HG02798 (cell line): ENCODE data around the gene AP2S1.
"Not testable (repeated sequence)": the region's sequence is repeated elsewhere in the genome, so short reads cannot be mapped to it uniquely, and the experiment has no call there.

Experiments used
- ATAC-seq: cut with Tn5 transposase; IDR thresholded peaks from one replicate; pipeline ENCODE4 v1.9.1; 2021; ENCODE audit warnings: mild to moderate bottlenecking; ENCODE audit not compliant: unreplicated experiment, poor library complexity

Gene AP2S1

DNA sequence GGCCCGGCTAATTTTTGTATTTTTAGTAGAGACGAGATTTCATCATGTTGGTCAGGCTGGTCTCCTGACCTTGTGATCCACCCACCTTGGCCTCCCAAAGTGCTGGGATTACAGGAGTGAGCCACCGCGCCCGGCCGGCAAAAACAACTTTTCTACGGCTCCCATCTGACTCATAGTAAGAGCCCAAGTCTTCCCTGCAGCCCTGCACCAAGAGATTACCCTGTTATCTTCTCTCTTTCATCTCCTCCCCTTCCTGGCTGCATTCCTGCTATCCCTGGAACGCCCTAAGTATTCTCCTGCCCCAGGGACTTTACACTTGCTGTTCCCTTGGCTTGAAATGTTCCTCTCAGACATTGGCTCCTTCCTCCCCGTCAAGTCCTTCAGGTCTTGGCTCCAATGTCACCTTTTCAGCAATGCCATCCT lies 6.6 kb downstream of the AP2S1 start:
- ATAC-seq: no peak

DNA sequence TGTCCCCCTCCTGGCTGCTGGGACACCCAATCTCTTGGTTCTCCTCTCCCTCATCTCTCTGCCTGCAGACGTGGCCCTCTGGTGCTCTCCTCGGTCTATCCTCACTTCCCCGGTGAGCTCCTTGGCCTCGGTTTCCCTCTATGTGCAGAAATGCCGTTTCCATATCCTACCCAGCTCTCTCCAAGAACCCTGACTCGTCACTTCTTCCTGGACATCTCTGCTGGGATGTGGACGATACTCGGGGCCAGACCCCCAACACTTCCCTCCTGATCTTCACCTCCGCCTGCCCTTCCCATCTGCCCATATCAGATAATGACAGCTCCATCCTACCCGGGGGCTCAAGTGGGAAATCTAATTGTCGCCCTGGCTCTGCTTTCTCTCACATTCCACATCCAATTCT lies 7.9 kb downstream of the AP2S1 start:
- ATAC-seq: no peak

DNA sequence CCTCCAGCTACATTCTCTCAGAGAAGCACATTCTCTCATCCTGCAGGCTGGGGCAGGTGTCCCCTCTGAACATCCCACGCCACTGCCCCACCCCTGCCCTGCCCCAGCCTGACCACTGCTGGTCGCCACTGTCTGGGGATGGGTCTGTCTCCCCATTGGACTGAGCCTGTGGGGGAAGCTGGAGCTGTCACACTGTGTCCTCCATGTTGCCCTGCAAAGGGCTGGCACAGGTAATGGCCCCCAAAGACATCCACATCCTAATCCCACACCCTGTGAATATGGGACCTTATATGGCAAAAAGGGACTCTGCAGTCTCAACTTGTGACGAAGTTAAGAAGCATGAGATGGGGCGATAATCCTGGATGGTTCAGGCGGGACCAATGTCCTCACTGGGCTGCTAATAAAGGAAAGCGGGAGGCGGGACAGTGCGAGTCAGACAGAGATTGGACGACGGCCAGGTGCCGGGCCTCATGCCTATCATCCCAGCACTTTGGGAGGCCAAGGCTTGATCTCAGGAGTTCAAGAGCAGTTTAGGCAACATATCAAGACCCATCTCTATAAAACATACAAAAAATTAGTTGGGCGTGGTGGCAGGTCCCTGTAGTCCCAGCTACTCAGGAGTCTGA lies 9.1 kb downstream of the AP2S1 start:
- ATAC-seq: no peak

DNA sequence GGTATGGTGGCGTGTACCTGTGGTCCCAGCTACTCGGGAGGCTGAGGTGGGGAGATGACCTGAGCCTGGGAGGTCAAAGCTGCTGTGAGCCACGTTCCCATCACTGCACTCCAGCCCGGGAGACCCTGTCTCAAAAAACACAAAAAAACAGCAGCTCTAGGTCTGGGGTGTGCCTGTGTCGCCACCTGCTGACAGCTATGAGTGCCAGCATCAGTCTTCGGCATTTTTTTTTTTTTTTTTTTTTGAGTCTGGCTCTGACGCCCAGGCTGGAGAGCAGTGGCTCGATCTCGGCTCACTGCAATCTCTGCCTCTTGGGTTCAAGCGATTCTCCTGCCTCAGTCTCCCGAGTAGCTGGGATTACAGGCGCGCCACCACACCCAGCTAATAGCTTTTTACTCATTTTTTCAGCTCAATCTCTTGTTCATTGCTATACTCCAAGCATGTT lies 10.1 kb downstream of the AP2S1 start:
- no peak for ATAC-seq

DNA sequence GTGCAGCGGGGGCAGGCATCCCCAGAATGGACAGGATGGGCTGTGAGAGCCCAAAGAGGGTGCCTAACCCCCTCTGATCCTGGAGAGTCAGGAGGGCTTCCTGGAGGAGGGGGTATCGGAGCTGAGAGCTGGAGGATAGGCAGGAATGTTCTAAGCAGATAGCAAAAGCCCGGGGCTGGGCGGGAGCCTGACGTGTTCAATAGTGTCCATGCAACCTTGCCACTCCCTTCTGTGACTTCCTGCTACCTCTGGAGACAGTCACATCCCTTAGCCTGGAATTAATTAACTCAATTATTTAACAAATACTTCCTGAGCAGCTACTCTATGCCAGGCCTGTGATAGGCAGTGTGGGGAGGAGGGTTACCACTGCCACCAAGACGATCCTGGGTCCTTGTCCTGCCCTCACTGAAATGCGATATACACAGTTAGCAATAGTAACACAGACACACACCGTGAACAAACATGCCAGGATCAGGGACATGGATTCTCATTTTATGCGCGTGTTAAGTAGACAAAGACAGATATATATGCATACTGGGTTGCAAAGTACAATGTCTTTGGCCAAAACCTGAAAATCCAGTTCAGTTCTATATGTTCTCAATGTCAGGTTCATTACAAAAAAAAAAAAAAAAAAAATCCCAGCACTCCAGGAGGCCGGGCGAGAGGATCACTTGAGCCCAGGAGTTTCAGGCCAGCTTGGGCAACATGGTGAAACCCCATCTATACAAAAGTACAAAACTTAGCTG lies 10.7 kb downstream of the AP2S1 start:
- ATAC-seq: no peak

DNA sequence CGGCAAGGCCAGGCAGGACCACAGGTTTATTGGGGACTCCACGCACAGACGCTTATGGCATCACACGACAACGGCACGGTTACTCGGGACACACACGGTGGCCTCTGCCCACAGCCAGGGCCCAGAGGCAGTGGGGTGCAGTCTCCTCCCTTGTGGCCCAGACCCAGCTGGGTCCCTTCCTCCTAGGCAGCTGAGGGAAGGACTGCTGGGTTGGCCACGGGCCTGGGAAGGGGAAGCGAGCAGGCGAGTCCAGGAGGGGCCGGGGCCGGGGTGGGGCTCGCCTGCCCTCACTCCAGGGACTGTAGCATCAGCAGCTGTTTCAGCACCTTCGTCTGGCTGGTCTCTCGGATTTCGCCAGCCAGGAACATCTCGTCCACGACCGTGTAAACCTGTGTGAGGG lies 12.5 kb downstream of the AP2S1 start:
- ATAC-seq: no peak

DNA sequence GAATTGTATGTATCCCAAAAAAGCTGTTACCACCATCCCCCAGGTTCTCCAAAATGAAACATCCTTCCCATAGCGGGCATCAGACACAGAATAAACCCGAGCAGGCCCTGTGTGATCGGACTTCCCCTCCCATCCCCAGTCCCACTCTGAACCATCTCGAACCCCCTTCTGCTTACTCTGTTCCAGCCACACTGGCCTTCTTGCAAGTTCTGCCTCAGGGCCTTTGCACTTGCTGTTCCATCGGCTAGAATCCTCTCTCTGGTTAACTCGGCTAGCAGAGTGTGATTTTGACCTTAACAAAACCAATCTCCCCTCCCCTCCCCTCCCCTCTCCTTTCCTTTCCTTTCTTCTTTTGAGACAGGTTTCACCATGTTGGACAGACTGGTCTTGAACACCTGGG lies 15.7 kb downstream of the AP2S1 start:
- ATAC-seq: no peak

DNA sequence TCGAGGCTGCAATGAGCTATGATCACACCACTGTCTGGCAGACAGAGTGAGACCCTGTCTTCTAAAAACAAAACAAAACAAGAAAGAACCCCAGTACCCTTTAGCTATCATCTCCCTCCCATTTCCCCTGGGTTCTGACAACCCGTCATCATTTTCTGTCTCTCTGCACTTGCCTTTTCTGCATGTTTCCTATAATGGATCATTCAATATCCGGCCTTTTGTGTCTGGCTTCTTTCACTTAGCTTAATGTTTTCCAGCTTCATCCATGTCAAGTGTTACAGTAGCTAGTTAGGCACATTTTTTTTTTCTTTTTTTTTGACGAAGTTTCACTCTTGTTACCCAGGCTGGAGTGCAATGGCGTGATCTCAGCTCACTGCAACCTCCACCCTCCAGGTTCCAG lies 16.5 kb downstream of the AP2S1 start:
- ATAC-seq: no peak

DNA sequence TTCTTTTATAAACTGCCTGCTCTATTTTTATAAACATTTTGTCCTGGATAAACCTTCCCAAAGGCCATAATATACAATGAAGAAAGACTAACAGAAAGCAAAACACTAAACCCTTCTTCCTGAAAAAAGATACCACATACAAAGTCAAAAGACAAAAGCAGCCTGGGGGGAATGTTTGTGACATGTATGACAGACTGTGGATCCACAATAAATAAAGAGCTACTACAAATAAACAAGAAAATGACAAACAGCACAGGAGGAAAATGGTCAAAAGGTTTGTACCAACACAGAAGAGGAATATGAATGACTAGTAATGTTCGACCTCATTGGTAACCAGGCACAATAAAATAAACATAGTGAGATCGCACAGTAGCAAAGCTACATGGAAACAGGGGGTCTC lies 19.8 kb downstream of the AP2S1 start:
- ATAC-seq: no peak

DNA sequence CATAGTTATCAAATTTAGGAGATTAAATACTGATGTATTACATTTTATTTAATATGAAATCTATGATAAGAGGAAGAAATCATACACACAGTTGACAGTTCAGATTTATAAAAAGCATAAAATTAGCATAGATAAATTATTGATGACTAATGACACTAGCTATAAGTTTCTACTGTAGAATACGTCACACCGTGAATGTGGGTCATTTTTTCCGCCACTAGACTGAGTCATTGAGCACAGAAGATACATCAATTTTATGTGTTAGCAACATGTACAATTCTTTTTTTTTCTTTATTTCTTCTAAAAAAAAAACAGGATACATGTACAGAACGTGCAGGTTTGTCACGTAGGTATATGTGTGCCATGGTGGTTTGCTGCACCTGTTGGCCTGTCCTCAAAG lies 22.2 kb downstream of the AP2S1 start:
- ATAC-seq: no peak

DNA sequence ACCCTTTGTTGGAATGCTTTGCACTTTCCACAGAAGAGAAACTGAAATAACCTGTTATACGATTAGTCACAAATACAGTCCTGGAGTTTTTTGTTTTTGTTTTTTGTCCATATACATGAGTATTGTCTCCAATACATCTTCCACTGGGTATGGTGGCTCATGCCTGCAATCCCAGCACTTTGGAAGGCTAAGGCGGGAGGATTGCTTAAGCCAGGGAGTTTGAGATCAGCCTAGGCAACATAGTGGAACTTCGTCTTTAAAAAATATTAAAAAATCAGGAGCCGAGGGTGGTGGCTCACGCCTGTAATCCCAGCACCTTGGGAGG lies 25.0 kb downstream of the AP2S1 start:
- no peak for ATAC-seq

DNA sequence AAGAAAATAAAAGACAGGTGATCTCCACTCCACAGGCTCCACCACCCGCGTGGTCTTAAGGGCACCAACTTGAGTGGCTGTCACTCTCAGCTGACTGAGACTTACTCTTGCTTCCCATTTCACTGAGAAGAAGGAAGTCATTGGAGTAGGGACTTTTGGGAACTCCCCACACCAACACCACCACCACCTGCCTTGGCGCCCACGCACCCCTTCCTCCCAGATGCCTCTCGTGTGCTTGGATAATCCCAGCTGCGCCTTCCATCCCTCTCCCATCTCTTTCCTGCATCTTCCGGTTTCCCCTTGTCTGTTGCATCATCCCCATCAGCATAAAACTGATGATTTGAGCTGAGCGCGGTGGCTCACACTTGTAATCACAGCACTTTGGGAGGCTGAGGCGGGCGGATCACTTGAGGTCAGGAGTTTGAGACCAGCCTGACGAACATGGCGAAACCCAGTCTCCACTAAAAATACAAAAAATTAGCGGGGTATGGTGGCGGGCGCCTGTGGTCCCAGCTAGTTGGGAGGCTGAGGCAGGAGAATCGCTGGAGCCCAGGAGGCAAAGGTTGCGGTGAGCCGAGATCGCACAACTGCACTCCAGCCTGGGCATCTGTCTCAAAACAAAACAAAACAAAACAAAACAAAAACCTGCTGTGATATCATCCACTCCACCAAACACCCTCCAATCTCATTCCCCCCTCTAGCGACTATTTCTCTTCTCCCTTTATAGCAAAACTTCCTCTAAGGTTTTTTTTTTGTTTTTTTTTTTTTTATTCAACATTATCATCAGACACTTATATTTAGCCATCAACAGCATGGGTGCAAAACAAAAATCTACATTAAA lies 25.5 kb downstream of the AP2S1 start:
- no peak for ATAC-seq

DNA sequence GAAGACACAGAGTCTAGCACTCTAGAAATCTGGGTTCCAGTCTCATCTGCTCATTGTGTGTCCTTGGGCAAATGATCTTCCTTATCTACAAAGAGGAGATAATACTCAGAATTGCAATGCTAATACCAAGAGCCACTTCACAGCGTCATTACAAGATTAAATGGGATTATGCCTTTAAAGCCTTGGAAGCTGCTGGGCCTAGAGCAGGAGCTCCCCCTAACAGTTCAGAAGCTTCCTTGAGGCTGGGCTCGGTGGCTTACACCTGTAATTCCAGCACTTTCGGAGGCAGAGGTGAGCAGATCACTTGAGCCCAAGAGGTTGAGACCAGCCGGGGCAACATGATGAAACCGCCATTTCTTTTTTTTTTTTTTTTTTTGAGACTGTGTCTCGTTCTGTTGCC lies 27.6 kb downstream of the AP2S1 start:
- ATAC-seq: no peak

DNA sequence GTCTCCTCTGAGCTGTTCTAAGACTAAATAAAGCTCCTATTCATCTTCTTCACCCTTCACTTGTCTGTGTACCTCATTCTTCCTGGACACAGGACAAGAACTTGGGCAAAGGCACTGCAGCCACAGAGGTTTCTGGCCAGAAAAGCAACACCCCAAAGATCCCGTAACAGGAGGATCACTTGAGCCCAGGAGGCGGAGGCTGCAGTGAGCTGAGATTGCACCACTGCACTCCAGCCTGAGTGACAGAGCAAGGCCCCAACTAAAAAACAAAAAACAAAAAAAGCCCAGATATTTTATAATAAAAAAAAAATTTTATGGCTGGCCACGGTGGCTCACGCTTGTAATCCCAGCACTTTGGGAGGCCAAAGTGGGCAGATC lies 28.2 kb downstream of the AP2S1 start:
- ATAC-seq: not testable (repeated sequence)

DNA sequence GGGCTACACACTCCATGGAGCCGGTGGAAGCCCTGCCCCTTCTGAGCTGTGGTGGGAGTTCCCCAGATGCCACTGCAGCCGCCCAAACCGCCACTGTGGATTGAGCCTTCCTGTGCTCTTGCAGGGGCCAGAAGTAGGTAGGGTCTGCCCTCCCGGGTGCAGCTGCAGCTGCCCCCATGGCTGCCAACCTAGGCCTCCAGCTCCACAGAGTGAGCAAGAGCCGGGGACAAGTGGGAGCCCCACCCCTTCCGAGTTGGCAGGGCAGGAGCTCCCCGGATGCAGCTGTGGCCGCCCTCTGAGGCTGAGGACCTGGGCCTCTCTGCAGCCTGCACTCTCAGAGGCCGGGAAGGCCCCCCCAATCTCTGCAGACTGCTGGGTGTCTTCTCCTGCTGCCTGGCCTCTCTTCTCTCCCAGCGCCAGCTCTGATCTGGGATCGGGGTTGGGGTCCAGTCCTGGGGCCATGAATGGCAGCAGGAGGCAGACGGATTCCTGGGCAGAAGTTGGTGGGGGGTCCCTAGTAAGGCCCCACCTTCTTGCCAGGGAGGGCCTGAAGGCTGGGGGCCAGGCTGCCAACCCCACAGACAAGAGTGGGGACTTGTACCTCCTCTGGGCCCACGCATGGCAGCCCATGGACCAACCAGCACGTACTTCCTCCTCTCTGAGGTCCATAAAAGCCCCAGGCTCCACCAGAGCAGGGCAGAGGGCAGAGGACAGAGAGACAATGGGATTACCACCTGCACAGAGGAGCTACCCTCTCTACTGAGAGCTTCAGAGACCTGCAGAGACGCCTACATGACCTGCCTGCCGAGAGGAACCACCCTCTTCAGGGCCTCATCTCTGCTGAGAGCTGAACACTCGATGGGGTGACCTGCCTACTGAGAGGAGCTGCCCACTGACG lies 28.9 kb downstream of the AP2S1 start:
- ATAC-seq: peak; percentile 39

DNA sequence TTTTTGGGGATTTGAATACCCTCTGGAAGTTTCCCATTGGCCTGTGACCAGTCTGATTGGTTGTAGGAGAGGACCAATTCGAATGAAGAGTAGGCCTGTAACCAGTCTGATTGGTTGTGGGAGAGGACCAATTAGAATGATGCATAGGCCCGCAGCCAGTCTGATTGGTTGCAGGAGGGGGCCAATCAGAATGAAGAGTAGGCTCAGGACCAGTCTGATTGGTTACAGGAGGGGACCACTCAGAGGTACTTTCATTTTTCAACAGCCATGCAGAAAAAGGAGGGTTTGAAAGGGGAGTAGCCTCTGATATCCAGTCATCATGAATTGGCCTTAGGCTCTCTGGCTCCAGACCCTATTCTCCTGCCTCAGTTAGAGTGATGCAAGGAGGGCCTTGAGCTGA lies 31.8 kb downstream of the AP2S1 start:
- ATAC-seq: no peak

DNA sequence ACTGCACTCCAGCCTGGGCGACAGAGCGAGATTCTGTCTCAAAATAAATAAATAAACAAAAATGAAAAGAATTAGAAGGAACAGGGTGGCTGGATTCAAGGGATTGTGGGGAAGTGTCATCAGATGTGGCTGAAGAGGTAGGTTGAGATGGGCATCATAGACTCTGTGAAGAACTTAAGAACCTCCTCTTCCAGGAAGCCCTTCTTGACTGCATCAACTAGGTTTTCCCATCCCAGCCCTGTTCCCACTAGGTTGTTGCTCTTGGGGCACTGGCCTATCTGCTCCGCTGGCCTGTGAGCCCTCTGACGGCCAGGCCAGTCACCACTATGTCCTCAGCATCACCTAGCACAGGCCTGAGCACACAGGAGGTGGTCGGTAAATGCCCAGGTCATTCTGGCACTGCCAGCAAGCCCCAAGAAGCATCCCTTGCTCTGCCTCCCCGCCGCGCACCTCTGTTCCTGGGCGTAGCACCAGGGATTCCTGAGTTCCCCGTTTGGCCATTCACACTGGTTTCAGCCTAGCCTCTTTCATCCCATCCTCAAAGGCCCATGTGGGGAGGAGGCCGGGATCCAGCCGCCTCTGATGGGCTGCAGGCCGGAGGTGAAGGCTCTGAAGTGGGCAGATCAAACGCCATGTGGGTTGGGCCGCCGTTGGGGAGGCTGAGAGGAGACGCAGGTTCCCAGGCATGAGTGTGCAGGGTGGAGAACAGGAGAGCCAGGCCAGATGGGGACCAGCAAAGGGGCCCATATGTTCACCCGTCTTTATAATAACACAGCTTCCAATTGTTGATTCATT lies 34.6 kb downstream of the AP2S1 start:
- ATAC-seq: no peak

DNA sequence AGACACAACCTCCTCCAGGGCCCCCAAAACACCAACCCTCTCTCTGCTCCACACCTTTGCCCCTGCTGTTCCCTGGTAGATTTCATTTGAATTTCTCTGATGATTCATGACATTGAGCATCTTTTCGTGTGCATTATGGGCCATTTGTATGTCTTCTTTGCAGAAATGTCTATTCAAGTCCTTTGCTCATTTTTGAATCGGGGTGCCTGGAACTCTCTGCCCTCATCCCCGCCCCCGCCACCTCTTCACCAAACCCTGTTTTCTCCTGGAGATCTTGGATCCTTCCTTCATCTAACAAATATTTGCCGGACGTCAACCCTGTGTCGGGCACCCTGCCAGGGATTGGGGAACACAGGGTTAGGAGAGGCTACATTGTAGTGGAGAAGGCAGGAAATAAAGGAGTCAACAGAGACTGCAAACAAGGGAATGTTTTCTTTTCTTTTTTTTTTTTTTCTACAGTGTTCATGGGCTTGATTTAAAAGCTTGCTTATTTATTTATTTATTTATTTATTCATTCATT lies 36.7 kb downstream of the AP2S1 start:
- no peak for ATAC-seq
